H1 (cell line): ENCODE results near the gene ARHGAP15. TPM values are rescaled to one million over a fixed set of nuclear protein-coding genes. Genes with fewer than 3 reads are reported as not detected.

Experiments
- CTCF ChIA-PET: fragments of 300-600 bp; sonication (Branson Sonifier 250); formaldehyde crosslinking; loops from one replicate; lab custom pipeline; 2021; ENCODE audit not compliant: partially characterized antibody; lab: Charles Lee
- POLR2A ChIA-PET: fragments of 300-600 bp; sonication (Branson Sonifier 250); formaldehyde crosslinking; loops from one replicate; lab custom pipeline; 2021; ENCODE audit warnings: inconsistent platforms; ENCODE audit not compliant: partially characterized antibody; lab: Charles Lee
- DNase-seq, 2 experiments: peaks; one replicate each; pipeline versions ENCODE4 v3.0.0 to v3.0.0-alpha.2; 2010 to 2022; ENCODE audit warnings: low spot score in 2 of 2, low read depth in 1 of 2, mixed read lengths in 1 of 2
- FAIRE-seq: peaks from 2 replicates; lab custom pipeline; 2011; peaks lifted over from hg19 to GRCh38; lab: Jason Lieb, UNC
- H2AFZ ChIP-seq: 2 replicates; pipeline ENCODE4 v1.8.1; 2012; ENCODE audit warnings: low read length, inconsistent platforms
- H2AK5ac ChIP-seq: 2 replicates; pipeline ENCODE4 v1.6.1; 2013; ENCODE audit warnings: low read depth, low read length
- H2BK120ac ChIP-seq: replicated peaks from 2 replicates; pipeline ENCODE3; 2013; ENCODE audit warnings: low read depth, low read length, inconsistent platforms
- H2BK12ac ChIP-seq: 2 replicates; pipeline ENCODE4 v1.6.1; 2013; ENCODE audit warnings: low read depth, low read length
- H2BK15ac ChIP-seq: 2 replicates; pipeline ENCODE4 v1.6.1; 2013; ENCODE audit warnings: low read length
- H2BK20ac ChIP-seq: 2 replicates; pipeline ENCODE4 v1.6.1; 2013; ENCODE audit warnings: low read length
- H2BK5ac ChIP-seq: 2 replicates; pipeline ENCODE4 v1.6.1; 2013; ENCODE audit warnings: low read depth, low read length
- H3K14ac ChIP-seq: 2 replicates; pipeline ENCODE4 v1.6.1; 2013; ENCODE audit warnings: inconsistent platforms; ENCODE audit not compliant: insufficient read length
- H3K18ac ChIP-seq: 2 replicates; pipeline ENCODE4 v1.6.1; 2013; ENCODE audit warnings: low read length; ENCODE audit errors: extremely low read depth
- H3K23ac ChIP-seq: 2 replicates; pipeline ENCODE4 v1.6.1; 2013; ENCODE audit warnings: inconsistent platforms; ENCODE audit not compliant: insufficient read length
- H3K23me2 ChIP-seq: 2 replicates; pipeline ENCODE4 v1.6.1; 2013; ENCODE audit warnings: low read depth, low read length
- H3K27ac ChIP-seq: 2 replicates; pipeline ENCODE4 v1.6.1; 2011; ENCODE audit warnings: low read depth, low read length, inconsistent platforms
- H3K27me3 ChIP-seq, 4 experiments: replicated peaks in 1 of 4; 1 replicate in 1 of 4; 2 replicates in 3 of 4; pipeline versions ENCODE4 v1.6.1 to v1.8.1; 2011 to 2013; ENCODE audit warnings: low read length in 3 of 4, mild to moderate bottlenecking in 3 of 4, inconsistent platforms in 2 of 4, mixed read lengths in 2 of 4, moderate library complexity in 1 of 4; ENCODE audit not compliant: control insufficient read depth in 3 of 4, insufficient read depth in 3 of 4; ENCODE audit errors: extremely low read depth in 1 of 4
- H3K36me3 ChIP-seq, 4 experiments: 2 replicates each; pipeline versions ENCODE4 v1.6.1 to v1.8.1; 2011 to 2013; ENCODE audit warnings: mild to moderate bottlenecking in 4 of 4, low read length in 3 of 4, moderate library complexity in 2 of 4, control low read depth in 1 of 4, inconsistent platforms in 1 of 4; ENCODE audit not compliant: insufficient read depth in 4 of 4, control insufficient read depth in 2 of 4
- H3K4ac ChIP-seq: replicated peaks from 2 replicates; pipeline ENCODE3; 2013; ENCODE audit warnings: low read length, low read depth, mixed read lengths, inconsistent platforms; ENCODE audit not compliant: insufficient read length
- H3K4me1 ChIP-seq, 4 experiments: replicated peaks in 1 of 4; 1 replicate in 1 of 4; 2 replicates in 3 of 4; pipeline versions ENCODE4 v1.6.1 to v1.8.1; 2011 to 2013; ENCODE audit warnings: low read length in 3 of 4, inconsistent platforms in 2 of 4, mixed read lengths in 1 of 4; ENCODE audit not compliant: insufficient read depth in 4 of 4, control insufficient read depth in 3 of 4
- H3K4me2 ChIP-seq, 2 experiments: 2 replicates each; pipeline versions ENCODE4 v1.6.1 to v1.8.1; 2011 to 2013; ENCODE audit warnings: low read depth in 2 of 2, low read length in 2 of 2, control low read depth in 1 of 2, inconsistent platforms in 1 of 2, mild to moderate bottlenecking in 1 of 2; ENCODE audit not compliant: insufficient read depth in 1 of 2
- H3K4me3 ChIP-seq, 4 experiments: fragments of 200-600, 300-600 bp in 1 of 4; sonication (generic), shearing (Covaris generic), sonication (Bioruptor Twin) in 1 of 4; 2 replicates each; pipeline versions ENCODE4 v1.5.1 to v1.8.1; 2011 to 2016; ENCODE audit warnings: low read length in 4 of 4, low read depth in 3 of 4, control low read depth in 2 of 4, inconsistent platforms in 2 of 4, mild to moderate bottlenecking in 2 of 4, mixed read lengths in 1 of 4, moderate library complexity in 1 of 4; ENCODE audit not compliant: insufficient read depth in 2 of 4; ENCODE audit errors: extremely low read depth in 1 of 4
- H3K56ac ChIP-seq: replicated peaks from 2 replicates; pipeline ENCODE3; 2013; ENCODE audit warnings: low read depth, mild to moderate bottlenecking, mixed read lengths, low read length, inconsistent platforms; ENCODE audit not compliant: insufficient read length
- H3K79me1 ChIP-seq: 2 replicates; pipeline ENCODE4 v1.6.1; 2013; ENCODE audit warnings: low read depth, low read length, control low read depth
- H3K79me2 ChIP-seq, 2 experiments: 2 replicates each; pipeline versions ENCODE4 v1.6.1 to v1.8.1; 2012 to 2013; ENCODE audit warnings: low read length in 2 of 2, mild to moderate bottlenecking in 2 of 2, inconsistent platforms in 1 of 2; ENCODE audit not compliant: insufficient read depth in 2 of 2, control insufficient read depth in 1 of 2
- H3K9ac ChIP-seq, 4 experiments: replicated peaks in 1 of 4; 1 replicate in 1 of 4; 2 replicates in 3 of 4; pipeline versions ENCODE4 v1.6.1 to v1.8.1; 2011 to 2013; ENCODE audit warnings: low read depth in 3 of 4, low read length in 3 of 4, control low read depth in 2 of 4, mild to moderate bottlenecking in 2 of 4, moderate library complexity in 2 of 4, inconsistent platforms in 1 of 4; ENCODE audit errors: extremely low read depth in 1 of 4
- H3K9me3 ChIP-seq, 2 experiments: 2 replicates each; pipeline versions ENCODE4 v1.6.1 to v1.8.1; 2012 to 2013; ENCODE audit warnings: mild to moderate bottlenecking in 2 of 2, moderate library complexity in 2 of 2, control low read depth in 1 of 2, inconsistent platforms in 1 of 2, low read depth in 1 of 2, low read length in 1 of 2, mixed read lengths in 1 of 2; ENCODE audit not compliant: insufficient read depth in 2 of 2
- H4K20me1 ChIP-seq, 2 experiments: replicated peaks in 1 of 2; 2 replicates each; pipeline versions ENCODE3 to v1.8.1; 2011 to 2013; ENCODE audit warnings: inconsistent platforms in 2 of 2, low read length in 2 of 2, mild to moderate bottlenecking in 1 of 2; ENCODE audit not compliant: insufficient read depth in 2 of 2, control insufficient read depth in 1 of 2
- H4K5ac ChIP-seq: 2 replicates; pipeline ENCODE4 v1.6.1; 2013; ENCODE audit warnings: low read length, low read depth, mixed read lengths, inconsistent platforms; ENCODE audit not compliant: insufficient read length
- H4K8ac ChIP-seq: 2 replicates; pipeline ENCODE4 v1.8.0; 2013; ENCODE audit warnings: mild to moderate bottlenecking, moderate library complexity, low read length, inconsistent platforms; ENCODE audit not compliant: insufficient read depth; ENCODE audit errors: extremely low read depth
- H4K91ac ChIP-seq: replicated peaks from 2 replicates; pipeline ENCODE3; 2013; ENCODE audit warnings: low read length, mixed read lengths, inconsistent platforms; ENCODE audit not compliant: insufficient read length
- ATF2 ChIP-seq: IDR thresholded peaks from 2 replicates; pipeline ENCODE4 v1.6.1; 2012; ENCODE audit warnings: low read length, inconsistent platforms
- CTBP2 ChIP-seq: IDR thresholded peaks from 2 replicates; pipeline ENCODE4 v1.7.0; 2011; ENCODE audit warnings: borderline replicate concordance, mild to moderate bottlenecking, moderate library complexity, mixed read lengths, low read length; ENCODE audit not compliant: insufficient read depth, insufficient read length
- EZH2 ChIP-seq: fragments of 200-600 bp; sonication (generic); IDR thresholded peaks from 2 replicates; pipeline ENCODE4 v1.7.1; 2012; ENCODE audit warnings: low read depth, mild to moderate bottlenecking, moderate library complexity, low read length, inconsistent platforms; ENCODE audit not compliant: severe bottlenecking
- KDM5A ChIP-seq: fragments of 200-600 bp; IDR thresholded peaks from 2 replicates; pipeline ENCODE4 v1.7.1; 2012; ENCODE audit warnings: mild to moderate bottlenecking, low read length, inconsistent platforms, mixed read lengths
- POLR2A ChIP-seq, 2 experiments: IDR thresholded peaks; 1 replicate in 1 of 2; 2 replicates in 1 of 2; pipeline ENCODE4 v1.6.1; 2011; ENCODE audit warnings: low read depth in 2 of 2, low read length in 2 of 2, mild to moderate bottlenecking in 2 of 2; ENCODE audit errors: control extremely low read depth in 1 of 2
- POLR2AphosphoS5 ChIP-seq: IDR thresholded peaks from 2 replicates; pipeline ENCODE4 v1.6.1; 2011; ENCODE audit warnings: low read depth, low read length
- SIX5 ChIP-seq: IDR thresholded peaks from 2 replicates; pipeline ENCODE4 v1.6.1; 2011; ENCODE audit warnings: mild to moderate bottlenecking, low read depth, low read length
- TEAD4 ChIP-seq: IDR thresholded peaks from 2 replicates; pipeline ENCODE4 v1.6.1; 2012; ENCODE audit warnings: low read depth, low read length, inconsistent platforms, mixed read lengths
- ZNF274 ChIP-seq: IDR thresholded peaks from 2 replicates; pipeline ENCODE4 v1.7.0; 2012; ENCODE audit warnings: low read length, borderline replicate concordance; ENCODE audit errors: extremely low read depth
- WGBS, 2 experiments: shearing (Covaris generic) in 1 of 2; methylation state at CpG; one replicate each; pipeline versions ENCODE4 v1.1.6 to v1.1.7; 2013 to 2015; ENCODE audit warnings: low lambda C conversion rate in 2 of 2, mixed read lengths in 2 of 2, inconsistent platforms in 1 of 2, low coverage in 1 of 2, missing lambda C conversion rate in 1 of 2; ENCODE audit not compliant: insufficient replicate concordance in 2 of 2, insufficient coverage in 1 of 2, insufficient read length in 1 of 2; ENCODE audit errors: extremely low coverage in 1 of 2, missing lambda C conversion rate in 1 of 2; 5-methylcytosine and 5-hydroxymethylcytosine counted together
- polyA plus RNA-seq, 7 experiments: library from polyadenylated mRNA; depleted of rRNA in 3 of 7; stranded (reverse) in 5 of 7; unstranded in 2 of 7; fragments of >200 nt in 5 of 7; fragments of 200-250 nt in 2 of 7; gene quantifications; 1 replicate in 5 of 7; 2 replicates in 1 of 7; 4 replicates in 1 of 7; pipeline versions ENCODE4 v1.2.1 to v1.2.3, GENCODE V29; 2011 to 2013; ENCODE audit warnings: missing spikeins in 2 of 7, mixed read lengths in 2 of 7
- total RNA-seq: library from RNA; stranded (reverse); fragmentation: NEBNext Ultra II Directional; extraction: Animal tissue kit (Norgen Biotek cat#: 25700); gene quantifications from 2 replicates; pipeline ENCODE4 v1.2.1, GENCODE V29; 2021

ARHGAP15 gene
- total and polyA plus RNA-seq, 2 of the 8 experiments (the other 6 are each of a cell fraction or from before 2014, with no cell fraction given) = not detected

- ChIA-PET POLR2A (no interaction called here), CTCF (no interaction called here)
- Histone ChIP-seq H3K4me3 (no peak overlapping the region), H3K4me2 (no peak overlapping the region), H3K79me1 (no peaks in the 10 kb centered on the region), H2BK12ac (no peak overlapping the region), H3K23ac (no peak overlapping the region), H2BK20ac (no peak overlapping the region), H3K9ac (no peak overlapping the region), H3K23me2 (no peaks in the 10 kb centered on the region), H3K36me3 (no peaks in the 10 kb centered on the region), H3K56ac (no peak overlapping the region), H3K9me3 (no peaks in the 10 kb centered on the region), H3K14ac (no peak overlapping the region), H3K4me1 (no peaks in the 10 kb centered on the region), H3K18ac (no peak overlapping the region), H4K8ac (no peak overlapping the region), H2AFZ (no peak overlapping the region), H2AK5ac (no peak overlapping the region), H3K79me2 (no peaks in the 10 kb centered on the region), H2BK120ac (no peak overlapping the region), H2BK5ac (no peak overlapping the region), H3K27me3 (no peaks in the 10 kb centered on the region), H4K91ac (no peak overlapping the region), H4K5ac (no peak overlapping the region), H4K20me1 (no peaks in the 10 kb centered on the region), H3K27ac (no peak overlapping the region), H3K4ac (no peak overlapping the region), H2BK15ac (no peak overlapping the region)
- FAIRE-seq = no peak
- 91% methylated on average over 3 of the region's 3 CpGs; no CpG with 5 or more reads in 1 of the 2 experiments for WGBS, 2 experiments
- TF ChIP-seq POLR2AphosphoS5 (no peak), POLR2A (IDR thresholded peaks at IDR 0.05; ENCODE audit: control extremely low read depth in 1 of 2, low read depth in 2 of 2, low read length in 2 of 2) (no peak), TEAD4 (no peak), SIX5 (no peak), ZNF274 (no peak), EZH2 (no peak), ATF2 (no peak), KDM5A (no peak), CTBP2 (no peak)
- DNase-seq = no peak
Measured at GRCh38 chr2:143117225-143117624, 12.0 kb upstream of the ARHGAP15 start.
